ENCODE measurements around the gene NUP98.

DNA sequence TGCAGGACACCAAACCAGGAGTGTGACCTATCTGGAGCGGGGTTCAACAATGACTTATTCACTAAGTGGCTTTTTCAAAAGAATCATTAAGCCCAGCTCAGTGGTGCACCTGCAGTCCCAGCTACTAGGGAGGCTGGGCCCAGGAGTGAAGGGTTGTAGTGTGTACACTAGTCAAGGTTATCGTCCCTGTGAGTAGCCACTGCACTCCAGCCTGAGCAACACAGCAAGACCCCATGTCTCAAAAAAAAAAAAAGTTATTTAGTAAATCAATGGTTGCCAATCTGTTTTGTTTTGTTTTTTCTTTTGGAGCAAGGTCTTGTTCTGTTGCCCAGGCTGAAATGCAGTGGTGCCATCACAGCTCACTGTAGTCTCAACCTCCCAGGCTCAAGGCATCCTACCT is 35.5 kb upstream of the NUP98 start:
- TF ChIP-seq POLR2AphosphoS5 (IDR thresholded peaks at IDR 0.05; ENCODE audit: insufficient read depth, low read depth, low read length) = no peak
- TF ChIP-seq, protein P1, sequence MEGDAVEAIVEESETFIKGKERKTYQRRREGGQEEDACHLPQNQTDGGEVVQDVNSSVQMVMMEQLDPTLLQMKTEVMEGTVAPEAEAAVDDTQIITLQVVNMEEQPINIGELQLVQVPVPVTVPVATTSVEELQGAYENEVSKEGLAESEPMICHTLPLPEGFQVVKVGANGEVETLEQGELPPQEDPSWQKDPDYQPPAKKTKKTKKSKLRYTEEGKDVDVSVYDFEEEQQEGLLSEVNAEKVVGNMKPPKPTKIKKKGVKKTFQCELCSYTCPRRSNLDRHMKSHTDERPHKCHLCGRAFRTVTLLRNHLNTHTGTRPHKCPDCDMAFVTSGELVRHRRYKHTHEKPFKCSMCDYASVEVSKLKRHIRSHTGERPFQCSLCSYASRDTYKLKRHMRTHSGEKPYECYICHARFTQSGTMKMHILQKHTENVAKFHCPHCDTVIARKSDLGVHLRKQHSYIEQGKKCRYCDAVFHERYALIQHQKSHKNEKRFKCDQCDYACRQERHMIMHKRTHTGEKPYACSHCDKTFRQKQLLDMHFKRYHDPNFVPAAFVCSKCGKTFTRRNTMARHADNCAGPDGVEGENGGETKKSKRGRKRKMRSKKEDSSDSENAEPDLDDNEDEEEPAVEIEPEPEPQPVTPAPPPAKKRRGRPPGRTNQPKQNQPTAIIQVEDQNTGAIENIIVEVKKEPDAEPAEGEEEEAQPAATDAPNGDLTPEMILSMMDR (IDR thresholded peaks at IDR 0.05; ENCODE audit: extremely low read depth in 1 of 2, insufficient read depth in 1 of 2, low read depth in 1 of 2, low read length in 2 of 2) = no peak
- TF ChIP-seq POLR2A (IDR thresholded peaks at IDR 0.05; ENCODE audit: low read depth, low read length) = no peak
- TF ChIP-seq EZH2 (IDR thresholded peaks at IDR 0.05; ENCODE audit: borderline replicate concordance, low read depth, low read length, severe bottlenecking) = no peak
- no peak for TF ChIP-seq JUN (IDR thresholded peaks at IDR 0.05; ENCODE audit: borderline replicate concordance, insufficient read depth, insufficient read length, low read depth)
- TF ChIP-seq GATA2 (IDR thresholded peaks at IDR 0.05; ENCODE audit: insufficient read depth, insufficient read length, low read depth, low read length) = no peak
- TF ChIP-seq, protein P2, sequence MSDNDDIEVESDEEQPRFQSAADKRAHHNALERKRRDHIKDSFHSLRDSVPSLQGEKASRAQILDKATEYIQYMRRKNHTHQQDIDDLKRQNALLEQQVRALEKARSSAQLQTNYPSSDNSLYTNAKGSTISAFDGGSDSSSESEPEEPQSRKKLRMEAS (IDR thresholded peaks at IDR 0.05; ENCODE audit: insufficient read depth, insufficient read length) = no peak
- TF ChIP-seq FOS (IDR thresholded peaks at IDR 0.05; ENCODE audit: borderline replicate concordance, insufficient read depth, low read length) = no peak

All from endothelial cell of umbilical vein (primary cell).